Left colon (tissue), 2 donors: Measurements from ENCODE around the gene AP1S1. TPM values are rescaled to one million over a fixed set of nuclear protein-coding genes. Genes with fewer than 3 reads are reported as not detected.

ENCODE experiments used
- ATAC-seq: fragments of 200-7000 bp; cut with Tn5 transposase; one replicate; pipeline ENCODE4 v1.9.1; 2020; ENCODE audit warnings: mild to moderate bottlenecking, moderate library complexity
- DNase-seq, 2 donors: peaks; one replicate each; pipeline ENCODE4 v3.0.0-alpha.2; 2020
- intact Hi-C, 2 donors: fragments of 100-400 bp; cut with DNase I in 1 of 2; cut with micrococcal nuclease in 1 of 2; formaldehyde crosslinking; loops; one replicate each; pipeline versions ENCODE4 v1.11.2 to v1.14.0; 2022; cut with DNase I, micrococcal nuclease
- total RNA-seq, 2 donors: library from RNA; stranded (reverse); fragmentation: NEBNext Ultra II Directional; extraction: Animal tissue kit (Norgen Biotek cat#: 25700); gene quantifications; one replicate each; pipeline ENCODE4 v1.2.1, GENCODE V29; 2021
- donor health status: DM: no; HTN: no; CAD: no.
- donor health status: DM: yes; HTN: yes; CAD: no.

Gene AP1S1
- total RNA-seq, 2 donors from 2014 or later, result 70.5 to 84.8 TPM

- DNase-seq, result no peak
- ATAC-seq, result no peak
- intact Hi-C loops, result no loop called here
Observed at GRCh38 chr7:101166648-101166908, 12.3 kb downstream of the AP1S1 start.

DNA sequence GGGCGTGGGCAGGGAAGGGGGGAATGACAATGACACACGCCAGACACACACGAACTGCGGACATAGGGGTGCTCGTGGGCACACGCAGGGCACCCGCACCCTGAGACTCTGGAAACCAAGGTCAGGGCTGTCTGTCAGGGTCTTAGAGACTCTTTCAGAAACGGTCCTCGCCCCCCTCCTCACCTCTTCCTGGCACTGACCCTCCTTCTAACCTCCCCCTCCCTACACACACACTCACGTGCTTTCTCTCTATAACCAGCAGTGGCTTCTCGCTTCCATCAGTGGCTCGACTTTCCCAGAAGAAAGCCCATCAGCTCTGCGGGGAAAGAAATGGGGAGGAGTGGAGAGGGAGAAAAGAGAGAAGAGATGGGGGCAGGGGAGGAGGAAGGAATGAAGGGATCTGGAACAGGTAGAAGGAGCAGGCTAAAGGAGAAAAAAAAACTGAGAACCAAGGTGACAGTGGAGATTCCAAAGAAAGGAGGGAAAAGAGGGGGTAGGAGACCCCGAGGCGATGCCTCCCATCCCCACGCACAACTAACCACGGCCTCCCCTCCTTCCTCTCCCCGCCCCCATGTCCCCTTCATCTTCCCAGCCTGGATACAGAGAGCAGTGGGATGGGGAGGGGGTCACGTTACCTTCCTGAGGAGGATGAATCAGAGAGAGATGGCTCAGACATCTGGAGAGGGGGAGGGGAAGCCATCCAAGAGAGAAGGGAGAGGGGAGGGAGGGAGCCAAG, 12.8 kb downstream of the AP1S1 start:
- DNase-seq (no peak), ATAC-seq (no peak)
- intact Hi-C loops, result no loop called here

GRCh38 chr7:101167645-101168411, 13.6 kb downstream of the AP1S1 start:
- DNase-seq, result no peak
- intact Hi-C loops, result no loop called here

GRCh38 chr7:101168412-101169049, 14.3 kb downstream of the AP1S1 start:
- DNase-seq (no peak), ATAC-seq (no peak)
- intact Hi-C loops, result no loop called here

More at GRCh38 chr7:101167645-101168411, 13.6 kb downstream of the AP1S1 start:
- no peak for ATAC-seq

DNA sequence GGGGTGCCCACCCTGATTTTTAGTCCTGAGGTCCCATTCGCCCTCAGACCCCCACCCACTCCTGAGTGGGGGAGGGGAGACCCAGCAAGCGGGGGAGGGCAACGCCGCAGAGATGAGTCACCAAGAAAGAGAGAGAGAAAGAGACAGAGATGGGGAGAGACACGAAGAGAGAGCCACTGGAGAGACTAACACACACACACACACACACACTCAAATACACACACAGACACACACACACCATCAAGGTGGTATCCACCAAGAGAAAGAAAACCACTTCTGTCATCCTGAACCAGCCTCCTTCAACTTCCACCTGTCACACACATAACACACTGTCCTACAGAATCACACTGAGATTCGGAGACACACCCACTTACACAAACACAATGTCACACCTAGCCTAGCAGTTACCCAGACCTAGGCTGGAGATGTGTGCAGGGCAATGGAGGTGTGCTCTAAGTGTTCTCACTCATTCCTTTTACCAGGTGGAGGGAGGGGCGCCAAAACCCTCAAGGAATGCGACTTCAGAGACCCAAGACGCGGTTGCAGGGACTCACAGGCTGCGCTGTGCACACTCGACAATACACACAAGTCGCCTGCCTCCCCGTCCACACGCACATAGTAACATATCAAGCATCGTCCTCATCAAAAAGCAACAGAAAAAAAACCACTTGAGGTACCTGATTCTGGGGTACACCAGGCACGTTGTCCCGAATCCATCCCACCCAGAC, 15.0 kb downstream of the AP1S1 start:
- ATAC-seq, result no peak
- intact Hi-C loops, result no loop called here
- no peak for DNase-seq

GRCh38 chr7:101169838-101170551, 15.7 kb downstream of the AP1S1 start:
- DNase-seq (peak; percentile 54 to 77), ATAC-seq (peak; percentile 50)
- intact Hi-C loops, result no loop called here

DNA sequence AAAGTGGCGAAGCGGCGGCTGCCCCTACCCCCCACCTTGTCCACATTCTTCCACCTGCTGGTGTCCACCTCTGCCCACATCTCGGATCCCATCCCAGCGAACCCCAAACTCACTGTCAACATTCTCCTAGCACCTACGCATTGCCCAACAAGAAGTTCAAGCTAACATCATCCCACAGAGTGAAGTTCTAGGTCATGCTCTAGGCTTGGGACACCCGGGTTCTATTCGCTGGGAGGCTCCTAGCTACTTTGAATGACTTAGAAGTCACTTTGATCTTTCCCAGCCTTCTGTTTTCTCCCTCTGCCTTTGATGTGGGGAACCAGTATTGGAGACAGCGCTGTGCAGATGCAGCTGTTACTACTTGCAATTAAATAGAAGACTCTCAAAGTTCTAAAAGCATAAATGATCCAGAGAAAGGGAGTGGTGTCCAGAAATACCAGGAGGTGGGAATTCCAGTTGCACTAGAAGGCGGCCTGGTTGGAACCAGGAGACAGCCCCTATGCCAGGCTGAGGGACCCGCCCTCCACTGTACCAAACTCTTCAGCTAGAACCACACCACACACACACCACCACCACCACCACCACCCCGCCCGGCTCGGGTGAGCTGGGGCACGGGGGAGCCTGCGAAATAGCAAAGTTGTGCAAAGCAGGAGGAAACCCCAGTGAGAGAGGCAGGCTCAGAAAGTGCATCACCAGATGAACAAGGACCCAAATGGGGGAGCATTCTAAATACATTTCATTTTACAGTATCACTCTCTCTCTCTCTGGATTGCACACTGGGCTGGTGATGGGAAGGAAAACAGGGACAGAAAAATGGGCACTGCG, 16.6 kb downstream of the AP1S1 start:
- intact Hi-C loops, result no loop called here

DNA sequence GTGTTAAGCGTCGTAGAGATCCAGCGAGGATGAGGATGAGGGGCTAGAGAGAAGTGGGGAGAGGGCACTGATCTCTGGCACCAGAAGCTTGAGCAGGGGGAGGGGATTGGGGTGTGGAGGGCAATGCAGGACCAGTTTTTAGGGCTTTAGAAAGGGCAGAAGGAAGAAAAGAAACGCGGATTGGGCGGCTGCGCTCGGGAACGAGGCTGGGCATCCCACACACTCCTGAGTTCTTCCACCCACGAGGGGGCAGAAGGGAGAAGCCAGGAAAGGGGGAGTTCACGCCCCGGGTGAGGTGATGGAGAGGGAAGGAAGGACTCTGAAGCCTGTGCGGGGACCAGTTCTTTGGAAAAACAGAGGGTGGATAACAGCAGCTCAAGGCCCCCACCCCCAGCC, 17.2 kb downstream of the AP1S1 start:
- ATAC-seq, result no peak
- intact Hi-C loops, result no loop called here
- DNase-seq, result peak in 1 of 2 donors; percentile 21

More for the DNA sequence above, 16.6 kb downstream of the AP1S1 start:
- no peak for ATAC-seq
- DNase-seq, result no peak

DNA sequence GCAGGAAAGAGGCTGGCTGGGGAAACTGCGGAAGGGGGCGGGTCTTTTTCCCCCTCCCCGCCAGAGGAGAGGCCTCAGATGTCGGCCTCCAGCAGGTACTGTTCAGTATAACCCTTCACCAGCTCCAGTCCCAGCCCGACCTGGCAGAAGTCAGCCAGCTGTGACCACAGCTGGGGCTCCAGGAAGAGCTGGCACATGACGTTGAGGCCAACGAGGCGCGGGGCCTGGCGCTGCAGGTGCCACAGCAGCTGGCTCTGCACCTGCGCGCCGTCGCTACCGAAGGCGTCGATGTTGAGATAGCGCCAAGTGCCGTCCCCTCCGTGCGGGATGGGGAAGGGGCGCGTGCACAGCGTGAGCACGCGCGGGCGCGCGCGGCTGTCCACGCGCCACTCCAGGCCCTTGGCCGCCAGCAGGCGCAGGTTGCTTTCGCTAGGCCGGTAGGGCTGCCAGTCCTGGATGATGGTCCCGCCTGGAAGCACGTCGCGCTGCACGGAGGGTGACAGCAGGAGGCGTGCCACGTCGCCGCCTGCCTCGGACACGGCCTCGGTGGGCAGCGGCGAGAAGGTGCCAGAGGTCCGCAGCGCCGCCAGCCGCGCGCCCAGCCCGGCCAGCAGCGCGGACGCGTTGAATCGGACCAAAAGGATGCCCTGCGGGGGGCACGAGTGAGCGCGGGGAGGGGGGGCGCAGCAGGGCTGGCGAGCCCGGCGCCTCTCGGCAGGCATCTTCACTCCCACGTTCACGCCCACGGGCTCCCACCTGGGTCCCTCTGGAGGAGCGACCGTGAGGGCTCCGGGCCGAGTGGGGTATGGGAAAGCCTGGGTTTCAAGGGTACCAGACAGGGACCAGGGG, 18.0 kb downstream of the AP1S1 start:
- intact Hi-C loops, result no loop called here
- DNase-seq (peak in 1 of 2 donors; percentile 25), ATAC-seq (peak; percentile 19)

DNA sequence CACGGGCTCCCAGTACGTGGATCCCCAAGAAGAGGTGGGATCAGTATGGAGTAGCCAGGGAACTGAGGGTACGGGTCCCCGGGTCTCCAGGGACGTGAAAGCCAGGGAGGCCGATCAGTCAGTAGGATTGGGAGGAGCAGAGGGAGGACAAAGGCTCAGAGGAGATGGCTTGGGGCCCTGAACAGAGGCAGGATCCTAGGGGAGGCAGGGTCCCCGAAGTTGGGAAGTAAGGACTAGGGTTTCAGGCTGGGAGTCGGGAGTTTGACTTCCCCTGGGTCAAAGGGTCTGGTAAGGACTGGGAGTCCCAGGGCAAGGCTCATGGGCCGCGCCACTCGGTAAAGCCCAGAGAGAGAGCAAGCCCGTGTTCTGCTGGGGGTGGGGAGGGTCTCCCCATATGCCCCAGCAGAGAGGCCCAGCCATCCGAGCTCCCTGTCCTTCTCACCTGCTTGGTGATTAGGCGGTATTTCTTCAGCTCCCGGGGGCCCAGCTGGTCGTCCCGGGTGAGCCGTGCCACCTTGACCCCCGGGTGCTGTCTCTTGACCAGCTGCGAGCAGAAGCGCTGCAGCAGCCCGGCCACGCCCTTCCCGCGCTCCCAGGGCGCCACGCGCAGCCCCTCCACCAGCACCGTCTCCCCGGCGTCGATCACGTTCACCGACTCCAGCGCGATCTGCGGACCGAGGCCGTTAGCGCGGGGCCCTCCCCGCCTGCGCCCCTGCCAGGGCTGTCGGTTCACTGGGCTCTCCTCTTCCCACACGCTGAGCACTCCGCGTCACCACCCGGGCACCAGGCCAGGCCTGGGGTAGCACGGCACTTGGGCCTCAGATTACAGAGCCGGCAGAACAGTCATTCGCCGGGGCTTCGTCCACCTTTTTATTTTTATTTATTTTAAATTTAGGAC, 18.8 kb downstream of the AP1S1 start:
- peak in 1 of 2 donors; percentile 58 for DNase-seq
- intact Hi-C loops, result no loop called here
- peak; percentile 60 for ATAC-seq

DNA sequence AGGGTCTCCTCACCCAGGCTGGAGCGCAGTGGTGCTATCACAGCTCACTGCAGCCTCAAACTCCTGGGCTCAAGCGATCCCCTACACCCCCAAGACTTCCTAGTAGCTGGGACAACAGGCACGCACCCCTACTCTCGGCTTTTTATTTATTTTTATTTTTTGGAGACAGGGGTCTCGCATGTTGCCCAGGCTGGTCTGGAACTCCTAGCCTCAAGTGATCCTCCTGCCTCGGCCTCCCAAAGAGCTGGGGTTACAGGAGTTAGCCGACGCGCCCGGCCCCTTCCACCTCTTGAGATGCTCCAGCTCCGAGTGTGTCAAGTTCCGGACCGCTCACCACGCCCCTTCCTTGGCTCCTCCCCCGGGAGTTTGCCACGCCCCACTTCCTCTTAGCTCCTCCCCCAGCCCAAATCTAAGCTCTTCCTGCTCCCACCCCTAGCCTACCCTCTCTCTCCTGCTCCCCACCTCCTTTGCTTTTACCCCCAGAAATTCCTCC, 19.5 kb downstream of the AP1S1 start:
- ATAC-seq (peak; percentile 55), DNase-seq (peak in 1 of 2 donors; percentile 39)
- intact Hi-C loops, result no loop called here

DNA sequence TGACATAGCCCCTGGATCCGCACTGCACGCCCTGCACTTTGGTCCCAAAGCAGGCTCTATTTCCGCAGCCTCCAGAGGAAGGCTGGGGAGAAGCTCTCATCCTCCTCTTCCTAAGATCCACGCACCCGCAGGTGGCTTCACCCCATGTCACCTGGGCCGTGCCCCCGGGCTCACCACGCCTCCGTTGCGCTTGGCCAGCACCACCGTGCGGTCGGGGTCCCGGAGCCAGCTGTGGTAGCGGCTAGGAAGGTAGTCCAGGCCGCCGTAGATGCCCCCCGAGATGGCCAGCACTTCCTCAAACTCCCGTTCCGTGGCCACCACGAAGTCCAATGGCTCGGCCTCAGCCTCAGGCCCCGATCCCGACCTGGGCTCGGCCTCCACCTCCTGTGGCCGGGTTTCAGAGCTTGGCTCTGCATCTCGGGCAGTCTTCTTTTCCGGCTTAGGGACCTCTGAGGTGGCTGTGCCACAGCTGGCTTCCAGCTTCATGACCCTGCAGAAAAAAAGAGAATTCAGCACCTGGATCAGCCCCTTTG, 20.1 kb downstream of the AP1S1 start:
- no peak for DNase-seq
- ATAC-seq, result no peak
- intact Hi-C loops, result no loop called here

DNA sequence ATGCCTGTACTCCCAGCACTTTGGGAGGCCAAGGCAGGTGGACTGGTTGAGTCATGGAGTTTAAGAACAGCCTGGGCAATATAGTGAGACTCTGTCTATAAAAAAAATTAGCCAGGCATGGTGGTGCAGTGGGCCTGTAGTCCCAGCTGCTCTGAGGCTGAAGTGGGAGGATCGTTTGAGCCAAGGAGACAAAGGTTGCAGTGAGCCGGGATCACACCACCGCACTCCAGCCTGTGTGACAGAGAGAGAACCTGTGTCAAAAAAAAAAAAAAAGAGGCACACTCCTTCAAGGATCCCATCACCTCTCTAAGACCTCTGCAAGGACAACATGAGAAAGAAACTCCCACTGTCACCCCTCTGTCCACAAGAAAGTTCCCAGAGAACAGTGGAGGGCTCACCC, 21.4 kb downstream of the AP1S1 start:
- ATAC-seq (no peak), DNase-seq (no peak)
- intact Hi-C loops, result no loop called here

GRCh38 chr7:101177644-101178043, 23.4 kb downstream of the AP1S1 start:
- intact Hi-C loops, result no loop called here
- DNase-seq (no peak), ATAC-seq (no peak)

GRCh38 chr7:101179117-101179516, 24.8 kb downstream of the AP1S1 start:
- intact Hi-C loops, result no loop called here
- no peak for ATAC-seq

GRCh38 chr7:101179713-101180112, 25.4 kb downstream of the AP1S1 start:
- intact Hi-C loops, result no loop called here
- ATAC-seq, result no peak

More at GRCh38 chr7:101179117-101179516, 24.8 kb downstream of the AP1S1 start:
- no peak for DNase-seq

More at GRCh38 chr7:101179713-101180112, 25.4 kb downstream of the AP1S1 start:
- DNase-seq, result no peak
